ENCODE measurements around the gene IRF2. TPM values are rescaled to one million over a fixed set of nuclear protein-coding genes. Genes with fewer than 3 reads are reported as not detected.

The IRF2 gene
- total and polyA plus RNA-seq, 2 of the 8 experiments (the other 6 are each of a cell fraction or from before 2014, with no cell fraction given): 13.8 to 17.0 TPM

DNA sequence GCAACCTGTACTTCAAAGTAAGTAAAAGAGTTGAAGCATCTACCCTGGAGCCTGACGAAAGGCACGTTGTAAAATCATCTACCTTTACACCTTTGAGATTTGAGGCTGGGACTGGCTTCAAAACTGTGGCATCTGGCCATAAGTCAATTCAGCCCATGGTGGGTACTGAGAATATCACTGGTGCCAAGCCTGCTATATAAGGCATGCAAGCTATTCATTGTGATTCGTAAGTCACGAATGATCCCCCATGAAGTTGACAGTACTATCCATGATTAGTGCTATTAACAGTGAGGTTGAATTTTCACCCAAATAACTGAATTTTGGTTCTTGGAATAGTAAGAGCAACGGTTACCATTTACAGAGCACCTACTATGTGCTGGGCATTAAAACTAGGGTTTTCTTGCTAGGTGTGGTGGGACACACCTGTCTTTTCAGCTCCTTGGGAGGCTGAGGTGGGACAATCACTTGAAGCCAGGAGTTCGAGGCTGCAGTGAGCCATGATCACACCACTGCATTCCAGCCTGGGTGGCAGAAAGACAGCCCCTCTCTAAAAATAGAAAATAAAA lies 39.8 kb downstream of the IRF2 start:
- H4K5ac ChIP-seq (ENCODE audit: insufficient read length, low read depth, low read length): no peak overlapping the region
- peaks cover 0 to 77% of the 10 kb centered on the region in 2 experiments; a peak in 3 of 4 replicates for H3K79me2 ChIP-seq (ENCODE audit: control insufficient read depth in 1 of 2, insufficient read depth in 2 of 2, low read length in 2 of 2)
- WGBS, 2 experiments (ENCODE audit: extremely low coverage in 1 of 2, insufficient coverage in 1 of 2, insufficient read length in 1 of 2, insufficient replicate concordance in 2 of 2, low coverage in 1 of 2, low lambda C conversion rate in 2 of 2, missing lambda C conversion rate in 1 of 2): 93% methylated on average over 6 of the region's 6 CpGs; no CpG with 5 or more reads in 1 of the 2 experiments
- no peak overlapping the region for H3K4ac ChIP-seq (replicated peaks; ENCODE audit: insufficient read length, low read depth, low read length)
- no peak overlapping the region for H2BK12ac ChIP-seq (ENCODE audit: low read depth, low read length)
- no peak overlapping the region for H4K91ac ChIP-seq (replicated peaks; ENCODE audit: insufficient read length, low read length)
- no peak for FAIRE-seq
- H4K20me1 ChIP-seq (replicated peaks in 1 of 2; ENCODE audit: control insufficient read depth in 1 of 2, insufficient read depth in 2 of 2, low read length in 2 of 2): peaks cover 0 to 11% of the 10 kb centered on the region in 2 experiments
- no peak overlapping the region for H3K4me3 ChIP-seq (ENCODE audit: extremely low read depth in 1 of 4, insufficient read depth in 2 of 4, low read depth in 3 of 4, low read length in 4 of 4)
- no peak for DNase-seq (ENCODE audit: low read depth in 1 of 2, low spot score in 2 of 2)
- H2AFZ ChIP-seq (ENCODE audit: low read length): no peak overlapping the region
- POLR2A ChIA-PET (ENCODE audit: partially characterized antibody): no interaction called here
- no peak overlapping the region for H3K23ac ChIP-seq (ENCODE audit: insufficient read length)
- no peak overlapping the region for H3K18ac ChIP-seq (ENCODE audit: extremely low read depth, low read length)
- peaks cover 0 to 12% (median 6%) of the 10 kb centered on the region in 4 experiments; a peak in 6 of 7 replicates for H3K4me1 ChIP-seq (replicated peaks in 1 of 4; ENCODE audit: control insufficient read depth in 3 of 4, insufficient read depth in 4 of 4, low read length in 3 of 4)
- no peak overlapping the region for H3K14ac ChIP-seq (ENCODE audit: insufficient read length)
- no peak overlapping the region for H2BK5ac ChIP-seq (ENCODE audit: low read depth, low read length)
- CTCF ChIA-PET (ENCODE audit: partially characterized antibody): interaction anchor here (0.6 kb wide), 1 partner anchor 1558 kb away, joined by 3 read pairs; no protein-coding TSS in a partner anchor
- no peak overlapping the region for H3K4me2 ChIP-seq (ENCODE audit: insufficient read depth in 1 of 2, low read depth in 2 of 2, low read length in 2 of 2)
- no peak overlapping the region for H4K8ac ChIP-seq (ENCODE audit: extremely low read depth, insufficient read depth, low read length)
- no peaks in the 10 kb centered on the region for H3K36me3 ChIP-seq (ENCODE audit: control insufficient read depth in 2 of 4, insufficient read depth in 4 of 4, low read length in 3 of 4)
- H3K27me3 ChIP-seq (replicated peaks in 1 of 4; ENCODE audit: control insufficient read depth in 3 of 4, extremely low read depth in 1 of 4, insufficient read depth in 3 of 4, low read length in 3 of 4): no peaks in the 10 kb centered on the region
- H3K27ac ChIP-seq (ENCODE audit: low read depth, low read length): no peak overlapping the region
- H3K9ac ChIP-seq (replicated peaks in 1 of 4; ENCODE audit: extremely low read depth in 1 of 4, low read depth in 3 of 4, low read length in 3 of 4): no peak overlapping the region
- H2AK5ac ChIP-seq (ENCODE audit: low read depth, low read length): no peak overlapping the region
- no peak overlapping the region for H2BK15ac ChIP-seq (ENCODE audit: low read length)
- no peak overlapping the region for H3K56ac ChIP-seq (replicated peaks; ENCODE audit: insufficient read length, low read depth, low read length)
- H2BK20ac ChIP-seq (ENCODE audit: low read length): no peak overlapping the region
- H3K23me2 ChIP-seq (ENCODE audit: low read depth, low read length): no peaks in the 10 kb centered on the region
- no peaks in the 10 kb centered on the region for H3K9me3 ChIP-seq (ENCODE audit: insufficient read depth in 2 of 2, low read depth in 1 of 2, low read length in 1 of 2)
- peaks cover 7% of the 10 kb centered on the region; the same call in 1 of the 2 replicates for H3K79me1 ChIP-seq (ENCODE audit: low read depth, low read length)
- H2BK120ac ChIP-seq (replicated peaks; ENCODE audit: low read depth, low read length): no peak overlapping the region
- TF ChIP-seq GTF2F1 (IDR thresholded peaks at IDR 0.05; ENCODE audit: borderline replicate concordance, low read depth, low read length) (no peak), YY1 (IDR thresholded peaks at IDR 0.05; ENCODE audit: low read depth, low read length) (no peak), GABPA (IDR thresholded peaks at IDR 0.05; ENCODE audit: borderline replicate concordance, insufficient read depth, low read length) (no peak), TAF1 (IDR thresholded peaks at IDR 0.05; ENCODE audit: low read depth, low read length) (no peak), CTBP2 (IDR thresholded peaks at IDR 0.05; ENCODE audit: borderline replicate concordance, insufficient read depth, insufficient read length, low read length) (no peak), SP4 (IDR thresholded peaks at IDR 0.05; ENCODE audit: low read length) (no peak), SAP30 (IDR thresholded peaks at IDR 0.05; ENCODE audit: insufficient read depth, insufficient replicate concordance, low read length) (no peak)
- TF ChIP-seq, protein P1, sequence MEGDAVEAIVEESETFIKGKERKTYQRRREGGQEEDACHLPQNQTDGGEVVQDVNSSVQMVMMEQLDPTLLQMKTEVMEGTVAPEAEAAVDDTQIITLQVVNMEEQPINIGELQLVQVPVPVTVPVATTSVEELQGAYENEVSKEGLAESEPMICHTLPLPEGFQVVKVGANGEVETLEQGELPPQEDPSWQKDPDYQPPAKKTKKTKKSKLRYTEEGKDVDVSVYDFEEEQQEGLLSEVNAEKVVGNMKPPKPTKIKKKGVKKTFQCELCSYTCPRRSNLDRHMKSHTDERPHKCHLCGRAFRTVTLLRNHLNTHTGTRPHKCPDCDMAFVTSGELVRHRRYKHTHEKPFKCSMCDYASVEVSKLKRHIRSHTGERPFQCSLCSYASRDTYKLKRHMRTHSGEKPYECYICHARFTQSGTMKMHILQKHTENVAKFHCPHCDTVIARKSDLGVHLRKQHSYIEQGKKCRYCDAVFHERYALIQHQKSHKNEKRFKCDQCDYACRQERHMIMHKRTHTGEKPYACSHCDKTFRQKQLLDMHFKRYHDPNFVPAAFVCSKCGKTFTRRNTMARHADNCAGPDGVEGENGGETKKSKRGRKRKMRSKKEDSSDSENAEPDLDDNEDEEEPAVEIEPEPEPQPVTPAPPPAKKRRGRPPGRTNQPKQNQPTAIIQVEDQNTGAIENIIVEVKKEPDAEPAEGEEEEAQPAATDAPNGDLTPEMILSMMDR (IDR thresholded peaks at IDR 0.05; ENCODE audit: control extremely low read depth in 1 of 3, insufficient read depth in 1 of 3, low read depth in 1 of 3, low read length in 3 of 3): no peak
- TF ChIP-seq, protein P2, sequence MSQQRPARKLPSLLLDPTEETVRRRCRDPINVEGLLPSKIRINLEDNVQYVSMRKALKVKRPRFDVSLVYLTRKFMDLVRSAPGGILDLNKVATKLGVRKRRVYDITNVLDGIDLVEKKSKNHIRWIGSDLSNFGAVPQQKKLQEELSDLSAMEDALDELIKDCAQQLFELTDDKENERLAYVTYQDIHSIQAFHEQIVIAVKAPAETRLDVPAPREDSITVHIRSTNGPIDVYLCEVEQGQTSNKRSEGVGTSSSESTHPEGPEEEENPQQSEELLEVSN (IDR thresholded peaks at IDR 0.05): no peak
